Testis (tissue), 2 donors: ENCODE measurements around the gene PRIM2.
"Not testable (repeated sequence)": the region's sequence is repeated elsewhere in the genome, so short reads cannot be mapped to it uniquely, and the experiment has no call there.

Source experiments
- CTCF ChIP-seq, 3 experiments: fragments of 450-650 bp in 2 of 3; fragments of 200-600 bp in 1 of 3; sonication (generic) in 1 of 3; IDR thresholded peaks; one replicate each; pipeline ENCODE4 v1.5.1; 2016 to 2019; ENCODE audit warnings: antibody characterized with exemption in 3 of 3, mild to moderate bottlenecking in 2 of 3, moderate library complexity in 1 of 3
- POLR2A ChIP-seq: fragments of 450-650 bp; IDR thresholded peaks from one replicate; pipeline ENCODE4 v1.6.1; 2017; ENCODE audit warnings: antibody characterized with exemption, mild to moderate bottlenecking, moderate library complexity

GRCh38 chr6:57505251-57505650 is 187.8 kb downstream of the PRIM2 start:
- not testable (repeated sequence) for TF ChIP-seq CTCF (IDR thresholded peaks at IDR 0.05); POLR2A
